ENCODE data around the gene MSH3.

Gene MSH3

GRCh38 chr5:80921026-80921425 lies 266.6 kb downstream of the MSH3 start:
- Mint-ChIP-seq H3K36me3 (ENCODE audit: low read depth) (no peaks in the 10 kb centered on the region), H3K27me3 (no peaks in the 10 kb centered on the region), H3K27ac (no peak overlapping the region), H3K4me1 (ENCODE audit: low read depth) (peaks cover 4% of the 10 kb centered on the region), H3K4me3 (no peak overlapping the region), H3K9me3 (no peaks in the 10 kb centered on the region)
- intact Hi-C loops (cut with micrococcal nuclease): no loop called here

GRCh38 chr5:80925931-80926330 lies 271.5 kb downstream of the MSH3 start:
- intact Hi-C loops (cut with micrococcal nuclease): no loop called here
- no peak overlapping the region for H3K27ac Mint-ChIP-seq

More at GRCh38 chr5:80925931-80926330, 271.5 kb downstream of the MSH3 start:
- no peak overlapping the region for H3K4me3 Mint-ChIP-seq
- no peaks in the 10 kb centered on the region for H3K27me3 Mint-ChIP-seq
- peaks cover 18% of the 10 kb centered on the region for H3K4me1 Mint-ChIP-seq (ENCODE audit: low read depth)
- no peaks in the 10 kb centered on the region for H3K9me3 Mint-ChIP-seq
- H3K36me3 Mint-ChIP-seq (ENCODE audit: low read depth): no peaks in the 10 kb centered on the region

Data from dendritic cell treated with granulocyte-macrophage colony-stimulating factor and Interleukin-4, amounts not matched to agents 40 ng/mL and 50 ng/mL, for 4 days (primary cell).